NT2/D1 (cell line): ENCODE results near the gene PHYHIPL.
"Not testable (repeated sequence)": the region's sequence is repeated elsewhere in the genome, so short reads cannot be mapped to it uniquely, and the experiment has no call there.

ENCODE experiments used
- SUZ12 ChIP-seq: IDR thresholded peaks from 2 replicates; pipeline ENCODE4 v1.6.1; 2011; ENCODE audit not compliant: insufficient read length, insufficient read depth; ENCODE audit errors: extremely low read depth
- YY1 ChIP-seq: IDR thresholded peaks from 2 replicates; pipeline ENCODE4 v1.6.1; 2011; ENCODE audit not compliant: insufficient read length, insufficient read depth

GRCh38 chr10:59223597-59223996, 47.2 kb downstream of the PHYHIPL start:
- not testable (repeated sequence) for TF ChIP-seq YY1, SUZ12
